Mammary epithelial cell (primary cell): Measurements from ENCODE around the gene ALOXE3.

ENCODE experiments used
- EZH2 ChIP-seq: IDR thresholded peaks from 2 replicates; pipeline ENCODE4 v1.6.1; 2012; ENCODE audit warnings: low read length, inconsistent platforms, borderline replicate concordance
- TF ChIP-seq, protein P1 (sequence below), 2 donors: IDR thresholded peaks in 1 of 2; conservative IDR thresholded peaks in 1 of 2; 2 replicates each; pipeline ENCODE4 v1.5.1; 2011 to 2012; ENCODE audit warnings: inconsistent platforms in 2 of 2, low read length in 2 of 2, mild to moderate bottlenecking in 2 of 2, control low read depth in 1 of 2, low read depth in 1 of 2; ENCODE audit not compliant: insufficient read depth in 1 of 2; ENCODE audit errors: extremely low read depth in 1 of 2

DNA sequence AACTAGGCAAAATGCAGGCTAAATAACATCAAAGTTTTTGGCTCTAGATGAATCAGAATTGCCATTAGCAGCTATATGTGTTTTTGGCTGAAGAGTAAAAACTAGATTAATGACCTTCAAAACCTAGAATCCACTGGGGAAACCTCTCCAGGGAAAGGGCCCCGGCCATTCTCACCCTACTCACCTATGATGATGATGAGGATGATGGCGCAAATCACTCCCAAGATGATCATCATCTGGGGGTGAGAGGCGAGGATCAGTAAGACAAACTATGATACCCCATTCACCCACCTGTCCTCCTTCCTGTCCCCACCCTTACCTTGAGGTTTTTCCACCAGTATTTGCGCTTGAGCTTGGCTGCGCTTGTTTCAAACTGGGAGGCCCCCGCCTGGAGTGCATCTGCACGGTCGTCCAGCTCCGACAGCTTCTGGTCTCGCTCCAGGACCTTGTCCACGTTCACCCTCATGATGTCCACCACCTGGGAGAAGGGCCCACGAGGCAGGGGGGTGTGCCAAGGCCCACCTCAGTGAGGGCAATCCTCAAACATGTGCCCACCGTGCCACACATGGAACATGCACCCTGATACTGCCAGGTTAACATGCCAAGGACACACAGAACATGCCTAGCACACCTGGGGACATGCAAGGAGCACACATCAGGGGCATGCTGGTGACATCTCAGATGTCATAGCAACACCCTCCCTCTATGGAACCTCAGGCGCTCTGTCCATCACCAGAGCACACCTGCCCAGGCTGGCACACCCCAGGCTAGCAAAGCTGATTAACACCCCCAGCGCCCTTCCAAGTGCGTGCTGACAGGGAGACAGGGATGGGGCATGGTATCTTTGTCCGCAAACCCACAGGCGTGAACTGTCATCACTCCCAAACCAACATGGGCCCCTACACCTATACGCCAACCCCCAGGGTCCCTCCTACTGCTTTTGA, 43.2 kb upstream of the ALOXE3 start:
- TF ChIP-seq, protein P1, sequence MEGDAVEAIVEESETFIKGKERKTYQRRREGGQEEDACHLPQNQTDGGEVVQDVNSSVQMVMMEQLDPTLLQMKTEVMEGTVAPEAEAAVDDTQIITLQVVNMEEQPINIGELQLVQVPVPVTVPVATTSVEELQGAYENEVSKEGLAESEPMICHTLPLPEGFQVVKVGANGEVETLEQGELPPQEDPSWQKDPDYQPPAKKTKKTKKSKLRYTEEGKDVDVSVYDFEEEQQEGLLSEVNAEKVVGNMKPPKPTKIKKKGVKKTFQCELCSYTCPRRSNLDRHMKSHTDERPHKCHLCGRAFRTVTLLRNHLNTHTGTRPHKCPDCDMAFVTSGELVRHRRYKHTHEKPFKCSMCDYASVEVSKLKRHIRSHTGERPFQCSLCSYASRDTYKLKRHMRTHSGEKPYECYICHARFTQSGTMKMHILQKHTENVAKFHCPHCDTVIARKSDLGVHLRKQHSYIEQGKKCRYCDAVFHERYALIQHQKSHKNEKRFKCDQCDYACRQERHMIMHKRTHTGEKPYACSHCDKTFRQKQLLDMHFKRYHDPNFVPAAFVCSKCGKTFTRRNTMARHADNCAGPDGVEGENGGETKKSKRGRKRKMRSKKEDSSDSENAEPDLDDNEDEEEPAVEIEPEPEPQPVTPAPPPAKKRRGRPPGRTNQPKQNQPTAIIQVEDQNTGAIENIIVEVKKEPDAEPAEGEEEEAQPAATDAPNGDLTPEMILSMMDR (conservative IDR thresholded peaks at IDR 0.05 in 1 of 2, IDR thresholded peaks at IDR 0.05 in 1 of 2; ENCODE audit: extremely low read depth in 1 of 2, insufficient read depth in 1 of 2, low read depth in 1 of 2, low read length in 2 of 2), result no peak
- TF ChIP-seq EZH2, result no peak
